Brain microvascular endothelial cell (primary cell): ENCODE measurements around the gene FOXL3.

Experiments used
- DNase-seq: peaks from one replicate; pipeline ENCODE4 v3.0.0-alpha.2; 2020
- H3K27ac ChIP-seq: fragments of 250-450 bp; sonication (Bioruptor Pico); 2 replicates; pipeline ENCODE4 v1.5.1; 2020; ENCODE audit warnings: mild to moderate bottlenecking, moderate library complexity
- H3K27me3 ChIP-seq: fragments of 250-450 bp; sonication (Bioruptor Pico); replicated peaks from 2 replicates; pipeline ENCODE4 v1.5.1; 2020; ENCODE audit warnings: mild to moderate bottlenecking
- H3K36me3 ChIP-seq: fragments of 250-450 bp; sonication (Bioruptor Pico); replicated peaks from 2 replicates; pipeline ENCODE4 v1.5.1; 2020; ENCODE audit warnings: mild to moderate bottlenecking
- H3K4me3 ChIP-seq: 2 replicates; pipeline ENCODE4 v1.5.1; 2011; ENCODE audit warnings: low read depth, mild to moderate bottlenecking, control low read depth, low read length, moderate library complexity
- CTCF ChIP-seq: IDR thresholded peaks from 2 replicates; pipeline ENCODE4 v1.5.1; 2011; ENCODE audit warnings: low read depth, mild to moderate bottlenecking, moderate library complexity, low read length, control low read depth, inconsistent platforms; ENCODE audit errors: missing control alignments
- in situ Hi-C: cut with HindIII; loops from 2 replicates; pipeline ENCODE4 v1.10.0; 2017; ENCODE audit warnings: low sequenced_read_pairs, low pct_ligation_motif_present

The FOXL3 gene

DNA sequence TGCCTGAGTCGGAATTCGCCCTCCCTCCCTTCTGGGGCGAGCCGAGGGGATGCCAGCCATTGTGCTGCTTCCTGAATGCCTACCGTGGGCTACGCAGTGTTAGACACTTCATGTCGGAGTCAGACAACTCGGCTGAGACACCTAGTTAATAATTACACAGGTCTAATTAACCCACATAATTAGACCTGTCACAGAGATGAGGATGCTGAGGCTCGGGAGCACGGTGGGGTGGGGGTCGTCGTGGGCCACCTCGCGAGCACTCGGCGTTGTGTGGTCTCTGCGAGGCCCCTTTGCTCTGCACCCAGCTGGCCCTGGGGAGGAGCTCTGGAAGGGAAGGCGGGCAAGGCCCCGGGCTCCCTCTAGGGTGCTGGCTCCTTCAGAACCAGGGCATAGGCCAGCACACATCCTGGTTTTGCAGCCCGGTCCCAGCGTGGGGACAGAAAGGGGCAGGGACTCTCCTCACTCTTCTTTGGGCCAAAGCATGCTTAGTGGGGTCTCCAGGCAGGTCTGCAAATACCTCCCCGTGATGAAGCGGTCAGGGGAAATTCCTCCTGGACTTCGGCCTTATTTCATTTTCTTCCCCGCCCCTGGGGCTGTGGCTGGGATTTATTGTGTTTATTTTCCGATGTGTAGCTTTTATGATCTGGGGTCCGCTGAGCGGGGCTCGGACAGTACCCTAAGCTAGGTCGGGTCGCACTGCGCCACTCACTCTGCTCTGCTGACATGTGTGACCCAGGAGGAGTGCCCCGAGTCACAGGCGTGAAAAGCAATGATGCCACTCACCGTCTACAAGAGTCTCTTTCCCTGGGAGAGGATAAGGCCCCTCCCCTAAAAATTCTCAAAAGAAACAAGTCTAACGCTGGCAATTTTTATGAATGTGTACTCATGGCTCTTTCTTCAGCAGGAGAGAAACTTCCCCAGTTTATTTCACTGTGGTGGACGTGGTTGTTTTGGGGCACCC, 4.9 kb upstream of the FOXL3 start:
- peaks cover 22% of the 10 kb centered on the region for H3K27me3 ChIP-seq

DNA sequence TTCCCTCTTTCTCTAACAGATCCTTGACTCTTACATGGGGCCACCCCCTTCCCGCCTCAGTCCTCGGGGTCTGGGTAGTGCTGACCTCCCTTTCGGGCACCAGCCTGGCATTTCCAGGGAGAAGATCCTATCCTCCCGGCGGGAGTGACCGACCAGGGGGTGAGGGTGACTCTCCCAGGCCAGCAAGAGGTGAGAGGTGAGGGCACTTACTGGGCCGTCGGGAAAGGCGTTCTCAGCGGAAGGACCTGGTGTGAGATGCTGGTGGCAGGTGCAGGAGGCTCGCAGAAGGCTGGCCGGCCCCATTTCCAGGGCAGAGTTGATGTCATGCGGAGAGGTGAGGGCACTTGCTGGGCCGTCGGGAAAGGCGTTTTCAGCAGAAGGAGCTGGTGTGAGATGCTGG, 4.2 kb upstream of the FOXL3 start:
- in situ Hi-C loops: no loop called here
- no peak for DNase-seq
- Histone ChIP-seq H3K4me3 (no peak overlapping the region), H3K36me3 (no peaks in the 10 kb centered on the region), H3K27me3 (peaks cover 29% of the 10 kb centered on the region), H3K27ac (no peak overlapping the region)
- TF ChIP-seq CTCF: no peak

More for the DNA sequence above, 4.9 kb upstream of the FOXL3 start:
- DNase-seq: no peak
- in situ Hi-C loops: no loop called here
- no peak for TF ChIP-seq CTCF
- Histone ChIP-seq H3K27ac (no peak overlapping the region), H3K36me3 (no peaks in the 10 kb centered on the region), H3K4me3 (no peak overlapping the region)

DNA sequence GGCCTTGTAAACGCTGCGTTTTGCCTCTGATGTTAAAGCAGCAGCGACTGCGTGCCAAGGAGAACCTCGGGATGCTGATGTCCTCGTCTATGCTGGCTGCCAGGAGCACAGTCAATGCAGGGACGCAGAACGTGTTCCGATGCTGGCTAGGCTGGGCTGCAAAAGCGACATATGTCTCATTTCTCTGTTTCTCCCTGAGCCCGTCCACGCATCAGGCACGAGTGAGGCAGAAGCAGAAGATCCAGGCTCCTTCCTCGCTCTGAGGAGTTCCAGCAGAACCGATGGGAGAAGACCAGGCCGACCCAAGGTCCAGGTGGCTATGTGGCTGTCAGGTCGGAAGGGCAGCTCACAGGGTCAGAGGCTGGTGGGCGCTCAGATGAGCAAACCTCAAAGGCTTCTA, 3.7 kb upstream of the FOXL3 start:
- Histone ChIP-seq H3K27ac (no peak overlapping the region), H3K36me3 (no peaks in the 10 kb centered on the region), H3K27me3 (peaks cover 33% of the 10 kb centered on the region), H3K4me3 (no peak overlapping the region)
- DNase-seq: no peak
- no peak for TF ChIP-seq CTCF
- in situ Hi-C loops: no loop called here

DNA sequence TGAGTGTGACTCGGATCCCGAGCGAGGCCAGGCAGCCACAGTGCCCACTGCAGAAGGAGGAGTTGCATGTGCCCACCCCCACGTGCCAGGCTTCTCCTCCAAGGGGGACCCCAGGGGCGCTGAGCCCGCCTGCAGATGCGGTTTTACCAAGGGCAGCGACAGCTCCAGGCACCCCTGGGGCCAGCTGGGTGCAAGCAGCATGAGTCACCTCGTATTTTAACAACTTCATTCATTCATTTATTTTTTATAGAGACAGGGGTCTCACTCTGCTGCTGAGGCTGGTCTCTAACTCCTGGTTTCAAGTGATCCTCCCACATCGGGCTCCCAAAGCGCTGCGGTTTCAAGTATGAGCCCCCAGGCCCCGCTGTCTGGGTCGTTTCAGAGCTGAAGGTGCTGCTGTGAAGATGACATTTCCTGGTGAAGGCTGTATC, 1.3 kb upstream of the FOXL3 start:
- no peak for TF ChIP-seq CTCF

DNA sequence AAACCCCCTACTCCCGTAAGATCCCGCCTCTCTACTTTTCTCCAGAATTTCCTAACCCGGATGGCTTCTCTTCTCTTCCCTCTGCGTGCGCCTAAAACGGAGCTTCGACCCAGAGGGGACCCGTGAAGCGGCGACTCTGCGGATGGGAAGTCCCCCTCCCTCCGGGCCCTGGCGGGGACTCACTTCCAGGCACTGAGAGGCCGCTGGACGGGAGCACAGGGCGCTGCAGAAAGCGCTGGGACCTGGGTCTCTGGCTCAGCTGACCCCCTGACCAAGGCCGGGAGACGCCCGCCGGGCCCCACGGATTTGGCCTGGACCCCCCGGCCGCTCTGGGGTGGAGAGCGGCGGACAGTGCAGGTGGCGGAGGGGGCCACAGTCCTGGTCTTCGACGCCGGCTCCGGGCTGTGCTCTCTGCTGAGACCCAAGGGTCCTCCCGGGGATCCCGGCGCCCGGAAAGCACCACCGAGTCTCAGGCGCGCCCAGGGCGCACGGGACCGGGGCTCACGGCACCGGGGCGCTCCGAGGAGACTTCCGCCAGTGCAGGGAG, 688 bp upstream of the FOXL3 start:
- no peaks in the 10 kb centered on the region for H3K36me3 ChIP-seq
- H3K27ac ChIP-seq: no peak overlapping the region
- H3K27me3 ChIP-seq: peaks cover 59% of the 10 kb centered on the region
- in situ Hi-C loops: no loop called here
- no peak for TF ChIP-seq CTCF
- DNase-seq: no peak
- H3K4me3 ChIP-seq: no peak overlapping the region

More for the DNA sequence above, 1.3 kb upstream of the FOXL3 start:
- Histone ChIP-seq H3K27me3 (peaks cover 57% of the 10 kb centered on the region), H3K36me3 (no peaks in the 10 kb centered on the region), H3K4me3 (no peak overlapping the region), H3K27ac (no peak overlapping the region)
- in situ Hi-C loops: no loop called here
- DNase-seq: no peak
